NB4 (cell line): ENCODE data around the gene CAMK2D.

ENCODE experiments used
- DNase-seq: peaks from one replicate; pipeline ENCODE4 v3.0.0; 2010; ENCODE audit warnings: low read depth
- H3K4me3 ChIP-seq: one replicate; pipeline ENCODE4 v1.5.1; 2011; ENCODE audit warnings: mild to moderate bottlenecking, low read depth, low read length, moderate library complexity
- CTCF ChIP-seq: IDR thresholded peaks from one replicate; pipeline ENCODE4 v1.5.1; 2012; ENCODE audit warnings: low read depth, low read length
- MAX ChIP-seq: IDR thresholded peaks from 2 replicates; pipeline ENCODE4 v1.6.1; 2011; ENCODE audit warnings: low read depth, low read length
- MYC ChIP-seq: IDR thresholded peaks from 2 replicates; pipeline ENCODE4 v1.6.1; 2011; ENCODE audit warnings: low read depth, low read length
- POLR2A ChIP-seq: IDR thresholded peaks from 2 replicates; pipeline ENCODE4 v1.6.1; 2011; ENCODE audit warnings: mild to moderate bottlenecking; ENCODE audit not compliant: insufficient read length; ENCODE audit errors: extremely low read depth

CAMK2D gene

GRCh38 chr4:113610537-113610936, 151.0 kb downstream of the CAMK2D start:
- no peak overlapping the region for H3K4me3 ChIP-seq
- TF ChIP-seq MYC (no peak), MAX (no peak)

GRCh38 chr4:113607998-113608397, 153.5 kb downstream of the CAMK2D start:
- TF ChIP-seq MAX (no peak), POLR2A (no peak), MYC (no peak), CTCF (no peak)
- no peak overlapping the region for H3K4me3 ChIP-seq

More at GRCh38 chr4:113610537-113610936, 151.0 kb downstream of the CAMK2D start:
- DNase-seq: no peak

GRCh38 chr4:113607147-113607720, 154.3 kb downstream of the CAMK2D start:
- no peak overlapping the region for H3K4me3 ChIP-seq
- TF ChIP-seq POLR2A (no peak), MYC (no peak), MAX (no peak), CTCF (no peak)
- no peak for DNase-seq

More at GRCh38 chr4:113607998-113608397, 153.5 kb downstream of the CAMK2D start:
- no peak for DNase-seq

GRCh38 chr4:113604955-113605354, 156.6 kb downstream of the CAMK2D start:
- TF ChIP-seq MYC (no peak), CTCF (no peak), POLR2A (no peak), MAX (no peak)
- no peak overlapping the region for H3K4me3 ChIP-seq
- DNase-seq: no peak

- H3K4me3 ChIP-seq: no peak overlapping the region
- TF ChIP-seq CTCF: no peak
- no peak for TF ChIP-seq POLR2A
- TF ChIP-seq MYC: no peak
- no peak for TF ChIP-seq MAX
- no peak for DNase-seq
These were observed 157.6 kb downstream of the CAMK2D start for GRCh38 chr4:113603911-113604310.

GRCh38 chr4:113602646-113603228, 158.8 kb downstream of the CAMK2D start:
- DNase-seq: no peak
- TF ChIP-seq CTCF: no peak
- no peak for TF ChIP-seq POLR2A
- no peak for TF ChIP-seq MAX
- no peak for TF ChIP-seq MYC
- no peak overlapping the region for H3K4me3 ChIP-seq
